GM18870 (cell line): Measurements from ENCODE around the gene DAPK1.
"Not testable (repeated sequence)": the region's sequence is repeated elsewhere in the genome, so short reads cannot be mapped to it uniquely, and the experiment has no call there.

Experiments
- ATAC-seq: cut with Tn5 transposase; IDR thresholded peaks from one replicate; pipeline ENCODE4 v1.9.1; 2021; ENCODE audit warnings: moderate library complexity; ENCODE audit not compliant: unreplicated experiment

Gene DAPK1

GRCh38 chr9:87540444-87541105 lies 42.9 kb downstream of the DAPK1 start:
- ATAC-seq, result no peak

DNA sequence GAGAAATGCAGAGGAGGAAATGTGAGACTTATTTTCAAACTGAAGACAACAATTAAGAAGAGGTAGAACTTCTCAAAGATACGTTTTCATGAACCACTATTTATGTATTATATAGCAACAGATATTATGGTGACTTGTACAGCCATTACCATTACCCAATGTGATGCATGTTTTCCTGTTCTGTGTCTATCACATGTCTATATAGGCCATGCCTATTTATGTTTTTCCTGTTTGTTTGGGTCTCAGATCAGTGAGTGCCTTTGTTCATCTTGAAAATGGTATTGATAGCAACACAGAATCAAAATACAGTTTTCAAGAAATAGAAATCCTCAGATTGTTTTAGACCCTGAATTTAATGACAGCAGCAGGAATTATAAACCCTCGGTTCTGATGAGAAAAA lies 44.0 kb downstream of the DAPK1 start:
- no peak for ATAC-seq

- ATAC-seq, result no peak
Observed at GRCh38 chr9:87542141-87542540, 44.5 kb downstream of the DAPK1 start.

- no peak for ATAC-seq
Observed at GRCh38 chr9:87543251-87543650, 45.6 kb downstream of the DAPK1 start.

DNA sequence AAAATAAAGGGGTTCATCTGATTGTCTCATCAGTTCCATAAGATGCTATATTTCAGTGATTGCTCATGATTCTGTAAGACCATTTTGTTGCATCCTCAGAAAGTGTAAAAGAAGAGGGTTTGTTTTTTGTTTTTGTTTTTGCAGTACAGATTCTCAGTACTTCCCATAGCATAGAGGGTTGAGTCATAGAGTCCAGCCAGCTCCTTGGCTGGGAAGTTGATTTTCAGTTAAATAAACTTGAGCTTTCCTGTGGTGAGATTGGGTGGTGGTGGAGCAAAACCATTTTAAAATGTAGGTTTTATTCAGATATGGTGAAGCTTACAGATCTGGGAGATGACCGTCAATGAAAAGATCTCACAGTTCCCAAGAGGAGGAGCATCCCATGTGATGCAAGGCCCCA lies 48.2 kb downstream of the DAPK1 start:
- no peak for ATAC-seq

DNA sequence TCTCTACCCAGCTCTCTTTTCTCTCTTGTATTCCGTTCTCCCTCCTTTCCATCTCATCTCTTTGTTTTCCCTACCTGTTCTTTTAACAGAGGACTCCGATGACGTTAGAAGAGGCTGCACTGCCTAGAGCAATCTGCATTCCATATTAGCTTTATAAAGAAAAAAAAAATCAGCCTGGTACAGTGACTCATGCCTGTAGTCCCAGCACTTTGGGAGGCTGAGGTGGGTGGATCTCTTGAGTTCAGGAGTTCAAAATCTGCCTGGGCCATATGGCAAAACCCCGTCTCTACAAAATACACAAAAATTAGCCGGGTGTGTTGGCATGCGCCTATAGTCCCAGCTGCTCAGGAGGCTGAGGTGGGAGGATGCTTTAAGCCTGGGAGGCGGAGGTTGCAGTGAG lies 49.0 kb downstream of the DAPK1 start:
- ATAC-seq, result no peak

- no peak for ATAC-seq
Observed at GRCh38 chr9:87547671-87548081, 50.0 kb downstream of the DAPK1 start.

DNA sequence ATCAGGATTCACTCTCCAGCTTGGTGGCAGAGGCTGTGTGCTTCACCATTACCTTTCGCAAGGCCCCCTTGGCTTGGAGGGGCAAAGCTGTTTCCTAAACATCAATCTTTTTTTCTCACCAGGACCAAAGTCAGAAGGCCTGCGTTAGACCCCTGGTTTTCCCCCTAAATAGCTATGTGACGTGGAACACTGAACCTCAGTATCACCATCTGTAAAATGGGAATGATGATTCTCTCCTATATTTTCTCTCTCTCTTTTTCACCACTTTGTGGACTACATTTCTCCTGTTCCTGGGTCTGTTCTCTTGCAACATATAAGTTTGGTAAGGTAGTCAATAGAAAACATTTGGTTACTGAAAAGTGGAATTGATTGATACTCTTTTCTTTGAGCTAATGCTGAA lies 50.5 kb downstream of the DAPK1 start:
- no peak for ATAC-seq

DNA sequence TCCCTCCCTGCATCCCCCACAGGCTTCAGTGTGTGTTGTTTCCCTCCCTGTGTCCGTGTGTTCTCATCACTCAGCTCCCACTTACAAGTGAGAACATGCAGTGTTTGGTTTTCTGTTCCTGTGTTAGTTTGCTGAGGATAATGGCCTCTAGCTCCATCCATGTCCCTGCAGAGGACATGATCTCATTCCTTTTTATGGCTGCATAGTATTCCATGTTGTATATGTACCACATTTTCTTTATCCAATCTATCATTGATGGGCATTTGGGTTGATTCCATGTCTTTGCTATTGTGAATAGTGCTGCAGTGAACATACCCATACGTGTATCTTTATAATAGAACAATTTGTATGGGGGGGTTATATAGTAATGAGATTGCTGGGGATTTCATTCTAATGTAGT lies 51.4 kb downstream of the DAPK1 start:
- ATAC-seq, result not testable (repeated sequence)

- ATAC-seq, result no peak
Observed at GRCh38 chr9:87549791-87550190, 52.1 kb downstream of the DAPK1 start.

DNA sequence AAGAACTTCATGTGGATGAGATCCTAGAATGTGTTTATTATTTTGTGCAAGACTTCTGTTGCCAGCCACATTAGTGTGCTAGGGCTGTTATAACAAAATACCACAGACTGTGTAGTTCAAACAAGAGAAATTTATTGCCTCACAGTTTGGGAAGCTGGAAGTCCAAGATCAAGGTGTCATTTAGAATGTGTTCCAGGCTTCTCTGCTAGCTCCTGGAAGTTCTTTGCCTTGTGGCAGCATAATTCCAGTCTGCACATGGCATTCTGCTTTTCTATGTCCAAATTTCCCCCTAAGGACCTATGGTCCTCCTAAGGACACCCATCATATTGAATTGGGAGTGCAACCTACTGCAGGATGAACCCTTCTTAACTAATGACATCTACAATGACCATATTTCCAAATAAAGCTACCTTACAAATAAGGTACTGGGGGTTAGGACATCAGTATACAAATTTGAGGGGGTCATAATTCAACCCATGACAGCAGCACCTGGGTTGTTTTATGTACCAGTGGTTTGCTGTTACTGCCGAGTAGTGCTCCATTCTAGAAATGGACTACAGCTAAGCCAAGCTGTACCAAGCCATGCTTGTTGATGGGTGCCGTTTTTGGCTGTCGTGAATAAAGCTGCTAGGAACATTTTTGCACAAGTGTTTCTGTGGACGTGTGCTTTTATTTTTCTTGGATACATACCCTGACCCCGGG lies 52.7 kb downstream of the DAPK1 start:
- no peak for ATAC-seq

GRCh38 chr9:87551772-87552217 lies 54.1 kb downstream of the DAPK1 start:
- no peak for ATAC-seq

DNA sequence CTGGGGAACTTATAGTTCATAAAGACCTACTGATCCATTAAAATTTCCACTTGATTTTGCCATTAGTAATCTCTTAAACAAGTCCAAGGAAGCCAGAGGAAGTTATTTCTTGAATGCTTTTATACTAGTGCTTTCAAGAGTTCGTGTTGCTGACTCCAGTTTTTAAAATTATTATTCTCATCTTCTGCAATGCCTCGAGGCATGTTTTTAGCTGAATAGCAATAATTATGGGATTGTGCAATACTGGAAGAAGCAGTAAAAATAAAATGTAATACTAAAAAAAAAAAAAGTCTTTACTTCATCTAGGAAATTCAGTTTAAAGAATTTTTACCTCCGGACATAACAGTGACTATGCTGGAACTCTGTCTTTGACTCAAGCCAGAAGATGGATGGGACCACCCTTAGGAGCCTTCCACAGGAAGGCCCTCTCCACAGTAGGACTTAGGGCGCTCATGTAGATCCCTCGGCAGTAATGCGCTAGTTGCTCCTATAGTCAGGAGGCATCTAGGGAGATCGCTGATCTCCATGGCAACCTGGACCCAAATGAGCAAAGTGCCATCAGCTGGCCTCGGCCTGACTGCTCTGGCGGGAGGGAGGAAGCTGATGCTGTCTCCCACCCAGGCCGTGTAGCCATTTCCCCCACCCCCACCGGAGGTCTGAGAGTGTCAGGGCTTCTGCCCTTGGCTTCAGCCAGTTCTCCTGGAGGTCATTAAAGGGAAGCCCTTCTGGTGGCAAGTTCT lies 56.7 kb downstream of the DAPK1 start:
- no peak for ATAC-seq

DNA sequence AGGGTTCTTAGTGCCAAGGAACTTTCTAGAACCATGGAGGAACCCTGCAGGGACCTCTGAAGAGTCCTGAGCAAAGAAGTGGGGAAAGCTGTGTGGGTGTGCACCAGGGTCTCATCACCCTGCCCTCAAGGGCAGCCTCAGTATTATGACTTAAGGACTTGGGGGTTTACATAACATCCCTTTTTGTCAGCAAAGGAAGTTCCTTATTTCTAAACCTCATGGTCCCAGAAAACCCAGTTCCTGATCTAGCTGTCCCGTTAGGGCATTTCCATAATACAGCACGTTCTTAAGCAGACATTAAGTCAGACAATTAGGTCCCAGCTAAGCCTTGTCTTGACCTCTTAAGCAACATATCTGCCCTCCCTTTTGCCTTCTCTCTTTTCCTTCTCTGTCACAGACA lies 57.3 kb downstream of the DAPK1 start:
- ATAC-seq, result no peak

- ATAC-seq, result no peak
Observed at GRCh38 chr9:87556039-87556438, 58.4 kb downstream of the DAPK1 start.

- no peak for ATAC-seq
Observed at GRCh38 chr9:87556821-87557220, 59.2 kb downstream of the DAPK1 start.

DNA sequence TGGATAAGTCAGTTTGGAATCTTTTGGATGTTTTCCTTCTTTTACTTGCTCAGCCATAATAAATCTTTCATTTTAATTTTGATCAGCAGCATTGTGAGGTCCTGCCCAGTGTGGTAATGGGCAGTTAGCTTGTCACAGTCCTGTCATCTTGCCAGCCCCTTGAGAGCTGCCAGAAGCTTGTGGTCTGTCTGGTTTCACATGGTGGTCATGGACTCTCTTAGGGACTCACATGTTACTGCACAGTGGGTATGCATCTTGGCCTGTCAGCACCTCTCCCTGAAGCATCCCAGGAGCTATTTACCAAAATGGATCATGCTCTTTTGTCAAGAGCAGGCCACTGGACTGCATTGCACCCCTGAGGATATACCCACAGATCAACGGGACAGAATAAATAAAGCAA lies 60.3 kb downstream of the DAPK1 start:
- ATAC-seq, result no peak

DNA sequence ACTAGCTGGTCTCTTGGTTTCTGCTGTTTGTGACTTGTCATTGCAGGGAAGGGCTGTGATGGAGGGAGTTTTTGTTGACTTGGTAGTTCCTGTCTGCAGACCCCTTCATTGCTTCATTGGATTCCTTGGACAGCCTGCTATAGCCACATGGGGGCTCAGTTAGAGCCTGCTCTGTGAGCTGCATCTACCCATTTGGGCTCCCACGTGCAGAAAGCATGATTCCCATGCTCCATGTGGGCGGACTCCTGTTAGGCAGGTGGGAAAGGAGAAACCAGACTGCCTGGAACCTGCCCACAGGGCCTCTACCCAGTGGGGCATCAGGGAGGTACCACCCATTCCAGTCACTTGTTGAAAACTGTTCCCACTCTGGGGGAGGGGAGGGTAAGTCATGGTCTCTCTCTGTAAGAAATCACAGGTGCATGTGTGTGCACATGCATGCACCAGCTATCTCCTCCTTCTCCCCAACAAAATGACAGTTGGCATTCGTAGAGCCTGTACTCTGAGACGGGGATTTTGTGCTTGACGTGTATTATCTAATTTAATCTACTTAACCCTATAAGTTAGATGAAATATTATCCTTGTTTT lies 61.0 kb downstream of the DAPK1 start:
- ATAC-seq, result no peak

GRCh38 chr9:87562062-87562461 lies 64.4 kb downstream of the DAPK1 start:
- no peak for ATAC-seq

GRCh38 chr9:87562530-87563170 lies 65.0 kb downstream of the DAPK1 start:
- ATAC-seq, result no peak

DNA sequence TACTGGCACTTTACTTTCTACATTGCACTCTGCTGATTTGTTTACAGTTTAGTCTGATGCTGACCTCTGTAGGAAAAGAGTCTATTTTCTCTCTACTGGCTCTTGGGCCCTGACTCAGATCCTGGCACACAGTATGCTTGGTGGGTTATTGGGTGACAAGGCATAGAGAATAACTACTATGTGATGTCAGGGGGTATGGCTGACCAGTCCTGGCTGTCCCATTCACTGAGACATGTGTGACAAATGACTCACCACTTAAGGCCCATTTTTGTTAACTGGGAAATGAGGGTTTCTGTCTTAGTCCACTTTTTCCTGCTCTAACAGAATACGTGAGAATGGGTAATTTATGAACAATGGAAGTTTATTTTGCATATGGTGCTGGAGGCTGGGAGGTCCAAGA lies 66.4 kb downstream of the DAPK1 start:
- ATAC-seq, result peak; percentile 45
